Measurements from ENCODE around the gene LTA4H. TPM values are rescaled to one million over a fixed set of nuclear protein-coding genes. Genes with fewer than 3 reads are reported as not detected.

Gene LTA4H
- total RNA-seq, 4 donors from 2014 or later, result 41.4 to 50.2 (median 44.7) TPM

- TF ChIP-seq POLR2A (IDR thresholded peaks at IDR 0.05) (no peak), CTCF (IDR thresholded peaks at IDR 0.05) (no peak), EP300 (IDR thresholded peaks at IDR 0.05) (no peak)
- no peaks in the 10 kb centered on the region for H3K9me3 ChIP-seq
- no peaks in the 10 kb centered on the region for H3K27me3 ChIP-seq
- no peak overlapping the region for H3K27ac ChIP-seq
- H3K4me3 ChIP-seq, result no peak overlapping the region
- peaks cover 0 to 7% (median 0%) of the 10 kb centered on the region in 4 donors for H3K4me1 ChIP-seq
- H3K36me3 ChIP-seq, result peaks cover 0 to 9% (median 0%) of the 10 kb centered on the region in 3 donors
- WGBS, 2 donors, result 90 to 91% methylated on average over 29 of the region's 29 CpGs
- no peak for DNase-seq (ENCODE audit: low spot score in 2 of 2)
These were observed 40.0 kb downstream of the LTA4H start for GRCh38 chr12:95995238-95996031.

DNA sequence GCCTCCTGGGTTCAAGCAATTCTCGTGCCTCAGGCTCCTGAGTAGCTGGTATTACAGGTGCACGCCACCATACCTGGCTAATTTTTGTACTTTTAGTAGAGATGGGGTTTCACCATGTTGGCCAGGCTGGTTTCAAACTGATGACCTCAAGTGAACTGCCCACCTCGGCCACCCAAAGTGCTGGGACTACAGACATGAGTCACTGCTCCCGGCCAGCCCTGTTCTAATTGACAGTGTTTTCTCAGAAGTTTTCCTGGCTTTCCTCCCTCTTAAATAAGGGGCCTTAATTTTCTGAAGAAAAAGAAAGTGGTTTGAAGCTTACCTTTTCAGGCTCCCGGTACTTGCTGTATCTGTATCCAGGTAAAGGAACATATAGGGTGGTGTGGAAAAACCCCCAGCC, 40.9 kb downstream of the LTA4H start:
- 80 to 87% methylated on average over 5 of the region's 5 CpGs for WGBS, 2 donors
- no peak overlapping the region for H3K27ac ChIP-seq
- no peak for DNase-seq (ENCODE audit: low spot score in 2 of 2)

DNA sequence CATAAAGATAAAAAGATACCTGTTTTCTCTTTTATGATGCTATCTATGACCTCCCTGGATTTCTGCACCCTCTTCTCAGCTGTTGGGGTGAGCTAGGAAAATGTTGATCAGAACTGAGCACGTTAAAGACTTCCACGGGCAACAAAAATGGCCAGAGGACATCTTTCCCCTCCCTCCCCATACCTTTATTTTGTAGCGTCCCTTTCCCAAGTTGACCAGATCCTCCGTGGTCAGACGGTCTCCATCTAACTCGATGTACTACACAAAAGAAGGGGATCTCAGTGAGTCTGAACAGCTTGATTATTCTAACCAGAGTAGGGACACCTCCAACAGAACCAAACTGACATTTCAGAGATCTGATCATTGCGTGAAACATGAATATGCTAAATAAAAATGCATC, 41.5 kb downstream of the LTA4H start:
- no peaks in the 10 kb centered on the region for H3K9me3 ChIP-seq
- H3K36me3 ChIP-seq, result no peaks in the 10 kb centered on the region
- TF ChIP-seq CTCF (IDR thresholded peaks at IDR 0.05) (no peak), POLR2A (IDR thresholded peaks at IDR 0.05) (no peak), EP300 (IDR thresholded peaks at IDR 0.05) (no peak)
- no peak overlapping the region for H3K27ac ChIP-seq
- 91% methylated on average over 7 of the region's 7 CpGs for WGBS, 2 donors
- H3K4me1 ChIP-seq, result peaks cover 0 to 5% (median 0%) of the 10 kb centered on the region in 4 donors
- no peak for DNase-seq (ENCODE audit: low spot score in 2 of 2)
- no peak overlapping the region for H3K4me3 ChIP-seq
- H3K27me3 ChIP-seq, result no peaks in the 10 kb centered on the region

More for the DNA sequence above, 40.9 kb downstream of the LTA4H start:
- Histone ChIP-seq H3K4me1 (peaks cover 0 to 7% (median 0%) of the 10 kb centered on the region in 4 donors), H3K27me3 (no peaks in the 10 kb centered on the region), H3K4me3 (no peak overlapping the region), H3K36me3 (no peaks in the 10 kb centered on the region), H3K9me3 (no peaks in the 10 kb centered on the region)
- no peak for TF ChIP-seq EP300 (IDR thresholded peaks at IDR 0.05)
- no peak for TF ChIP-seq CTCF (IDR thresholded peaks at IDR 0.05)
- TF ChIP-seq POLR2A (IDR thresholded peaks at IDR 0.05), result no peak

GRCh38 chr12:95990136-95990535, 45.3 kb downstream of the LTA4H start:
- no peak for DNase-seq (ENCODE audit: low spot score in 2 of 2)
- H3K9me3 ChIP-seq, result no peaks in the 10 kb centered on the region
- no peak overlapping the region for H3K4me3 ChIP-seq
- H3K4me1 ChIP-seq, result no peaks in the 10 kb centered on the region
- no peak overlapping the region for H3K27ac ChIP-seq
- 70 to 71% methylated on average over 7 of the region's 7 CpGs for WGBS, 2 donors
- no peaks in the 10 kb centered on the region for H3K36me3 ChIP-seq
- TF ChIP-seq CTCF (IDR thresholded peaks at IDR 0.05) (no peak), EP300 (IDR thresholded peaks at IDR 0.05) (no peak), POLR2A (IDR thresholded peaks at IDR 0.05) (no peak)
- H3K27me3 ChIP-seq, result no peaks in the 10 kb centered on the region

GRCh38 chr12:95989504-95990123, 45.8 kb downstream of the LTA4H start:
- TF ChIP-seq POLR2A (IDR thresholded peaks at IDR 0.05) (no peak), EP300 (IDR thresholded peaks at IDR 0.05) (no peak), CTCF (IDR thresholded peaks at IDR 0.05) (no peak)
- H3K36me3 ChIP-seq, result no peaks in the 10 kb centered on the region
- no peaks in the 10 kb centered on the region for H3K9me3 ChIP-seq
- 27 to 43% methylated on average over 4 of the region's 4 CpGs for WGBS, 2 donors
- no peak overlapping the region for H3K4me3 ChIP-seq
- DNase-seq (ENCODE audit: low spot score in 2 of 2), result no peak
- no peak overlapping the region for H3K27ac ChIP-seq
- no peaks in the 10 kb centered on the region for H3K4me1 ChIP-seq
- H3K27me3 ChIP-seq, result no peaks in the 10 kb centered on the region

Data from tibial nerve (tissue), 4 donors.